ENCODE measurements around the gene SLX9. TPM values are rescaled to one million over a fixed set of nuclear protein-coding genes. Genes with fewer than 3 reads are reported as not detected.

SLX9 gene
- total RNA-seq, 4 donors from 2014 or later: 7.5 to 16.4 (median 10.5) TPM

DNA sequence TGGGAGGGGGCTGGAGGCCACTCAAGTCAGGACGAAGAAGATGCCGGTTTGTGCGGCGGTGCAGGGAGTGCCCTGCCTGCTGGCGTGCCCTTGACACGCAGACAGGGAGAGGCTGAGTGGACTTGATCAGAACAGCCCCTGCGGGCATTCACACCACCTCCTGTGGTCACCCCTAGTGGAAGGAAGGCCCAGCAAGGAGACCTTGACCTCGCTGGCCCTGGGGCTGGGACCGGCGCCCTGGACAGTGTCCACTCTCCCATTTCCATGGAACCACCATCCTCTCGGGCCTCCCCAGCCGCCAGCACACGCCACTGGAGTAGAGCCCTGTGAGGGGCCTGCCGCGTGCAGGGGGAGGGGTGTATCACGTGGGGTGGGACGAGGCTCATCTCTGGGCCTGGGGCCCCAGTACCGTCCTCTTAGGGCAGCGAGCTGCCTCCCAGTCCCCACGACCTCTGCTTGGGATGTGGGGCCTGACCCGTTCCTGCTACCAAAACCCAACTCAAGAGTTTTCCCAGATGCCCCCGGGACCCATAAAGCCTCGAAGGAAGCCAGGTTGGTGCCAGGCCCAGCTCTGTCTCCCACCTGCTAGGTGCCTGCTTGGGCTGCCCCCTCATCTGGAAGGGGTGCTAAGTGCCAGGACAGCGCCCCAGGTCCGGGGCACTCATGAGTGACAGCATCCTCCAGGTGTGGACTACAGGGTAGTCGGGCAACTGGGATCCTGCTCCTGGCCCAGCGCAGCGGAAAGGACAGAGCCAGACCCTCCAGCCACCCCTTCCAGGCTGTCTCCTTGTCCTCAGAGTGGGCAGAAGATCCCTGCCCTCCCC lies 62.8 kb downstream of the SLX9 start:
- TF ChIP-seq, protein P1, sequence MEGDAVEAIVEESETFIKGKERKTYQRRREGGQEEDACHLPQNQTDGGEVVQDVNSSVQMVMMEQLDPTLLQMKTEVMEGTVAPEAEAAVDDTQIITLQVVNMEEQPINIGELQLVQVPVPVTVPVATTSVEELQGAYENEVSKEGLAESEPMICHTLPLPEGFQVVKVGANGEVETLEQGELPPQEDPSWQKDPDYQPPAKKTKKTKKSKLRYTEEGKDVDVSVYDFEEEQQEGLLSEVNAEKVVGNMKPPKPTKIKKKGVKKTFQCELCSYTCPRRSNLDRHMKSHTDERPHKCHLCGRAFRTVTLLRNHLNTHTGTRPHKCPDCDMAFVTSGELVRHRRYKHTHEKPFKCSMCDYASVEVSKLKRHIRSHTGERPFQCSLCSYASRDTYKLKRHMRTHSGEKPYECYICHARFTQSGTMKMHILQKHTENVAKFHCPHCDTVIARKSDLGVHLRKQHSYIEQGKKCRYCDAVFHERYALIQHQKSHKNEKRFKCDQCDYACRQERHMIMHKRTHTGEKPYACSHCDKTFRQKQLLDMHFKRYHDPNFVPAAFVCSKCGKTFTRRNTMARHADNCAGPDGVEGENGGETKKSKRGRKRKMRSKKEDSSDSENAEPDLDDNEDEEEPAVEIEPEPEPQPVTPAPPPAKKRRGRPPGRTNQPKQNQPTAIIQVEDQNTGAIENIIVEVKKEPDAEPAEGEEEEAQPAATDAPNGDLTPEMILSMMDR (IDR thresholded peaks at IDR 0.05; ENCODE audit: low read depth): no peak

DNA sequence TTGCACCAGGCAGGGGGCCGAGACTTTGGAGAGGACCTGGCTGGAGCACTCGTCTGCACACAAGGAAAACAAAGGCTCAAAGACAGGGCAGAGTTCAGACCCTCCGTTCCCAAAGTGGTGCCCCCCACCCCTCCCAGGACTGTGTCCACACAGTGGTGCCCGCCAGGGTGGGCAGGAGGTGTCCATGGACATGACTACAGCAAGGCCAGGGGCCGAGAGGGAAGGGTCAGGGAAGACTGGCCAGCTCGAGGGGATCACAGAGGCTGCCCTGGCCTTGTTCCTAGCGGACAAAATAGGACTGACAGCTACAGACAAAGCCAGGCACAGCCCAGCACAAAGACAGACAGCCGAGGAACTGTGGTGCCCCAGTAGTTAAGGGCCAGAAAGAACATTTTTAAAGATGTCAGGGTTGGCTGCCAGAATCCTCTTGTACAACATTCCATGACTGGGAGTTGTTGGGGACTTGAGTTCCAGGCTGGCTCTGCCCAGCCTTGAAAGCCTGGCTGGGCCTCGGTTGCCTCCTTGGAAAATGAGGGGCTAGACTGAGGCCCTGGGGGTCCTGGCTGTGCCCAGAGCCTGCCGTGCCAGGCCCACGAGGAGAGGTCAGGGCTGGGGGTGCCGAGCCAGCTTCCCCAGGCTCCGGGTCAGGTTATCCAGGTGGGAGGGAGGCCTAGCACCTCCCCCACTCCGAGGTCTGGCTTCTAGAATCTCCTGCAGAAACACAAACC lies 63.7 kb downstream of the SLX9 start:
- TF ChIP-seq, protein P1 (IDR thresholded peaks at IDR 0.05; ENCODE audit: low read depth): no peak

DNA sequence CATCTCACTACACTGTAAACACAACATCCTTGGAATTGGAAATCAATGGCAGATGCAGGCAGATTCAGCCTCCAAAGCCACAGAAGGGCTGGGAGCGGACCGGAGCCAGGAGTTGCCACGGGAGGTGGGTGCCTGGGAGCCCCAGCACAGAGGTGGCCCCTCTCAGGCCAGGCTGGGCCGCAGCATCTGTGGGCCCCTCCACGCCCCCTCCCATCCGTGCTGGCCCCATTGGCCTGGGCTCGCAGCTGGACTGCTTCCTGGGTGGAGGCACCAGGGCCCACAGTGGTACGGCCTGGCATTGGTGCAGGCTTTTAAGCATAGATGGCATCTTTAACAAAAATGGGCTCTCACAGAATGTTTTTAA lies 64.2 kb downstream of the SLX9 start:
- TF ChIP-seq, protein P1 (IDR thresholded peaks at IDR 0.05; ENCODE audit: low read depth): no peak

DNA sequence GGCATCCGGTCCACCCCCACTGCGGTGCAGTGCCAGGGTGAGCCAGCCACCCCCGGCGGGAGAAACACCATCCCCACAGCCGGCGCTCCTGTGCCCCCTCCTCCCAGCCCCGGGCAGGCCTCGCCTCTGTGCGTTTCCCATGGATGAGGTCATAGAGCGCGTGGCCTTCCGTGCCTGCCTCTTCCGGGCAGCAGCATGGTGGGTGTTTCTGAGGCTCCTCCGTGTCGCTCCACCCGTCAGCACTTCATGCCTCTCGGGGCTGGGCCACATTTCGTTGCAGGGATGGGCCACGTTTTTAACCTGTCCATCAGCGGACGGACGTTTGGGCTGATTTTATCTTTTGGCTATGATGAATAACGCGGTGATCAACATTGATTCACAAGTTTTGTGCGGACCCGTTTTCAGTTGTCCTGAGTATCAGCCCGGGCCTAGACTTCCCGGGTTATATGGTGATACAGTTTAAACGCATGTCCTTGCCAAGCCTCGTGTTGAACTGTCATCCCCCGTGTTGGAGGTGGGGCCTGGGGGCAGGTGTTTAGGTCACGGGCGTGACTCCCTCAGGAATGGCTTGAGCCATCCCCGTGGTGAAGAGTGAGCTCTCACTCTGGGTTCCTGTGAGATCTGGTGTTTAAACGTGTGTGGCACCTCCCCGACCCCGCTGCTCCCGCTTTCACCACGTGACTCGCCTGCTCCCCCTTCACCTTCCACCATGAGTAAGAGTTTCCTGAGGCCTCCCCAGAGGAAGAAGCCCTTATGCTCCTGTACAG lies 64.8 kb downstream of the SLX9 start:
- TF ChIP-seq, protein P1 (IDR thresholded peaks at IDR 0.05; ENCODE audit: low read depth): no peak

DNA sequence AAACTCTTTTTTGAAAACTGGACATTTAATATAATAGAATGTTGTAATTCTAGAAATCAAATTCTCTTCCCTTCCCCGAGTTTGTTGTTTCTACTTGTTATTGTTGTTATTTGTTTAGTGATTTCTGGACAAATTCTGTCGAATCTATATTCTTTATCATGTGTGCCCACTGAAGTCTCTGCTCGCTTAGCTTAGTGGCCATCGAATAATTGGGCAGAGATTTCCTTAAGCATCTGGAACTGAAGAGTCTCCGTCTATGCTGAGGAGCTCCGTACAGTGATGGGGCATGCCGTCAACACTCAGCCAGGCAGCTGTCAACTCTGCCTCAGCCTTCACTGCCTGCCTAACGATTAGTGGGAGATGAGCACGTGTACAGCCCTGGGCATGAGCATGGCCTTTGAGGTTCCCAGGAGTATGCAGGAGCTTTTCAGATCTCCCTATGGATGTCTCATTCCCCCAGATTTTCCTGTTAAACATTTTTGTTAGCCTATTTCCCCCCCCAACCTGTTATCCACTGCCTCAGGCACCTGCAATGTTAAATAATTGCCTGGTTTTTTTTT lies 66.8 kb downstream of the SLX9 start:
- TF ChIP-seq, protein P1 (IDR thresholded peaks at IDR 0.05; ENCODE audit: low read depth): no peak

DNA sequence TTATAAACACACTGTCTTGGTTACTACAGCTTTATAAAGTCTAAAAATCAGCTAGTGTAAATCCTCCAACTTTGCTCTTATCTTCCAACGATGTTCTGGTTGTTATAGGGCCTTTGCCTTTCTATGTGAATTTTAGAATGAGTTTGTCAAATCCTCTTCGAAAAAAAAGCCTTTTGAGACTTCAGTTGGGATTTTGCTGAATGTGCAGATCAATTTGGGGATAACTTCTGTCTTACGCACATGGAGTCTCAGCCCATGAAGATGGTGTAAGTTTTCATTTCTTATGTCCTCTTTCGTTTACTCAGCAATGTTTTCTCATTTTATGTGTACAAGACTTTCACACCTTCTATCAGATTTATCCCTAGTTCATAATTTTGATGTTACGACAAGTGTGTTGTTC lies 69.8 kb downstream of the SLX9 start:
- TF ChIP-seq, protein P1 (IDR thresholded peaks at IDR 0.05; ENCODE audit: low read depth): no peak
